Spinal cord (tissue), 10 donors: ENCODE measurements around the gene AFTPH. TPM values are rescaled to one million over a fixed set of nuclear protein-coding genes. Genes with fewer than 3 reads are reported as not detected.

Experiments used
- DNase-seq, 6 donors: peaks; one replicate each; pipeline versions ENCODE4 v3.0.0 to v3.0.0-alpha.2; 2013 to 2015; ENCODE audit warnings: low spot score in 6 of 6, low read depth in 4 of 6
- H3K27ac ChIP-seq: one replicate; pipeline ENCODE4 v1.5.1; 2013; ENCODE audit warnings: low read depth, low read length, control low read depth
- H3K27me3 ChIP-seq: one replicate; pipeline ENCODE4 v1.6.1; 2013; ENCODE audit warnings: low read length; ENCODE audit not compliant: control insufficient read depth, insufficient read depth
- H3K36me3 ChIP-seq: one replicate; pipeline ENCODE4 v1.6.1; 2013; ENCODE audit warnings: low read length; ENCODE audit not compliant: control insufficient read depth, insufficient read depth
- H3K4me1 ChIP-seq: one replicate; pipeline ENCODE4 v1.6.1; 2013; ENCODE audit warnings: low read length; ENCODE audit not compliant: control insufficient read depth, insufficient read depth
- H3K4me3 ChIP-seq: one replicate; pipeline ENCODE4 v1.5.1; 2013; ENCODE audit warnings: low read depth, low read length, control low read depth
- H3K9me3 ChIP-seq: one replicate; pipeline ENCODE4 v1.6.1; 2013; ENCODE audit warnings: low read length; ENCODE audit not compliant: control insufficient read depth, insufficient read depth
- WGBS: methylation state at CpG from one replicate; pipeline ENCODE4 v1.1.5; 2013; ENCODE audit warnings: missing lambda C conversion rate; ENCODE audit not compliant: insufficient coverage; 5-methylcytosine and 5-hydroxymethylcytosine counted together
- polyA plus RNA-seq, 2 donors: library from polyadenylated mRNA; unstranded; fragments of 120-200 nt; gene quantifications; one replicate each; pipeline ENCODE4 v1.2.1, GENCODE V29; 2013; ENCODE audit not compliant: insufficient read length in 2 of 2
- total RNA-seq, 2 donors: library from RNA; depleted of rRNA in 1 of 2; stranded (reverse); fragments of 120-200 nt in 1 of 2; fragments of >200 nt in 1 of 2; gene quantifications; one replicate each; pipeline versions ENCODE4 v1.2.3 to v1.2.4, GENCODE V29; 2013 to 2014
- donor health status: healthy.

The AFTPH gene
- total and polyA plus RNA-seq, 4 donors: 38.0 to 63.6 (median 50.6) TPM

DNA sequence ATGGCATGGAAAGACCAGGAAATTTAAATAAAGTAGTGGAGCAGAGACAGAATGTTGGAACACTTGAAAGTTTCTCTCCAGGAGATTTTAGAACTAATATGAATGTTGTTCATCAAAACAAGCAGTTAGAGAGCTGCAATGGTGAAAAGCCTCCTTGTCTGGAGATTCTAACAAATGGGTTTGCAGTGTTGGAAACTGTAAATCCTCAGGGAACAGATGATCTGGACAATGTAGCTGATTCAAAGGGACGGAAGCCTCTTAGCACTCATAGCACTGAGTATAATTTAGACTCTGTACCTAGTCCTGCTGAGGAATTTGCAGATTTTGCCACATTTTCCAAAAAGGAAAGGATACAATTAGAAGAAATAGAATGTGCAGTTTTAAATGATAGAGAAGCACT is 27.7 kb downstream of the AFTPH start:
- no peak overlapping the region for H3K27ac ChIP-seq
- WGBS: 60% methylated on average over 1 of the region's 1 CpG

DNA sequence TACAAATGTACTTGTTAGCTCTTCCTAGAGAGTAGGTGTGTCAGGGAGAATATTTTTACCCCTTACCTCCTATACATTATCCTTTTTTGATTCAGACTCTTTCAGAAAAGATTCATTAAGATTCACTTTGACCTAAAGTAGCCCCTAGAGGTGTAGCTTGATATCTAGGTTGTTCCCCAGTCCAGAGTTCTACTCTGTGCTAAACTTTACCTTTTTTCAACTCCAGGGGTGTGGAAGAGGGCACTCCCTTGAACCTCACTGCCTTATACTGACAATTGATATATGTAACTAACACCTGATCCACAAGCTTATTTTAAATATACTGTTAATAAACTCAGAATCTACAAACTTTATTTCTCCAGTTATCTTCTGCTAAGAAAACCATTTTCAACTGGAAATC is 30.0 kb downstream of the AFTPH start:
- Histone ChIP-seq H3K27ac (no peak overlapping the region), H3K36me3 (no peaks in the 10 kb centered on the region), H3K4me3 (no peak overlapping the region), H3K4me1 (no peaks in the 10 kb centered on the region), H3K9me3 (peaks cover 1% of the 10 kb centered on the region), H3K27me3 (no peaks in the 10 kb centered on the region)
- DNase-seq: no peak

More for the DNA sequence above, 27.7 kb downstream of the AFTPH start:
- no peaks in the 10 kb centered on the region for H3K27me3 ChIP-seq
- H3K4me3 ChIP-seq: no peak overlapping the region
- no peaks in the 10 kb centered on the region for H3K36me3 ChIP-seq
- no peaks in the 10 kb centered on the region for H3K4me1 ChIP-seq
- no peak for DNase-seq
- H3K9me3 ChIP-seq: peaks cover 1% of the 10 kb centered on the region

DNA sequence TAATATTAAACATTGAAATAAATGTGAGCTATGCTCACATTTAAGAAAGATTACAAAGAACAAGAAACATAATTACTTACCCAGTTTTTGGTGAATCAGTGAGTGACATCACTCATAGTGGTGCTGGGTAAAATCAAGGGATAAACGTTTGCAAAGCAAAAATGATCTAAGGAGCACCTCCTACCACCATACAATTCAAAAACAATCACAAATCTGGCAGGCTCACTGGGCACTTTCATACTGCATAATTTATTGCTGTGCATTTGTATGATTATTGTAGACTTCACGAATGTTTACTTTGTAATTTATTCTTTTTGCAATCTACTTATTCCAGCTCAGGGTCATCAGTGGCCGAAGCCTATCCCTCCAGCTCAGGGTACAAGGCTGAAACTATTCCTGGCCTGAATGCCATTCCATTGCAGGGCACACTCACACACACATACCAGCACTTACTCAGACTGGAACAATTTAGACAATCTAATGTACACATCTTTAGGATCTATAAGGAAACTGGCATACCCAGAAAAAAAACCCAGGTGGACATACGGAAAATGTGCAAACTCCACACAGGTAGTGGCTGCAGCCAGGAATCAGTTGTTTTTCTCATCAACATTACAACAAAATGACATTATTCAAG is 34.4 kb downstream of the AFTPH start:
- no peaks in the 10 kb centered on the region for H3K36me3 ChIP-seq
- H3K4me3 ChIP-seq: no peak overlapping the region
- no peaks in the 10 kb centered on the region for H3K4me1 ChIP-seq
- no peaks in the 10 kb centered on the region for H3K27me3 ChIP-seq
- WGBS: 100% methylated on average over 1 of the region's 4 CpGs
- no peaks in the 10 kb centered on the region for H3K9me3 ChIP-seq
- DNase-seq: no peak
- no peak overlapping the region for H3K27ac ChIP-seq

DNA sequence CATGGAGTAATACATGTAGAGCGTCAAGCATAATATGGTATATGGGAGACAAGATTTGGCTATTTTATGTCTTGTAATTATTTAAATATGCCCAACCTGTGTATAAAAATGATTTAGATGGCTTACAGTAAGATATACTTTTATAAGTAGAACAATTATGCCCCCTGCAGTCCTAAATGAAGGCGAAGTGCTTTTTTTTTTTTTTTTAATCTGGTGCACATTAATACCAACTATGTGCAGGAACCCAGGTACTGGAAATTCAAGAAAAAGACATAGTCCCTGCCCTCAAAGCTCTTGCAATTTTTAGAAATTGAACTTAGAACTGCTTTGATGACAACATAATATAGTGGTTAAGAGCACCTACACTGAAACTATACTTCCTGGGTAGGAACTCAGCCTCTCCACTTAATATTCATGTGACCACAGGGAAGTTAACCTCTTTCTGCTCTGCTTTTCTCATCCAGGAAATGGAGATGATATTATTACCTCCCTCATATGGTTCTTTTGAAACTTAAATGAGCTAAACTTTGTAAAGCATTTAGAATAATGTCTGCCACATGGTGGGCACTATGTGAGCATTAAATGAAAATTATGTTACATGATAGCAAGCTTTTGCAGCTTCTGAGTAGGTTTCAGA is 38.1 kb downstream of the AFTPH start:
- no peaks in the 10 kb centered on the region for H3K9me3 ChIP-seq
- no peaks in the 10 kb centered on the region for H3K36me3 ChIP-seq
- H3K27ac ChIP-seq: no peak overlapping the region
- no CpG with 5 or more reads among the region's 2 CpGs for WGBS
- no peaks in the 10 kb centered on the region for H3K4me1 ChIP-seq
- peak in 2 of 6 donors; percentile 27 to 50 for DNase-seq
- H3K4me3 ChIP-seq: no peak overlapping the region
- no peaks in the 10 kb centered on the region for H3K27me3 ChIP-seq

DNA sequence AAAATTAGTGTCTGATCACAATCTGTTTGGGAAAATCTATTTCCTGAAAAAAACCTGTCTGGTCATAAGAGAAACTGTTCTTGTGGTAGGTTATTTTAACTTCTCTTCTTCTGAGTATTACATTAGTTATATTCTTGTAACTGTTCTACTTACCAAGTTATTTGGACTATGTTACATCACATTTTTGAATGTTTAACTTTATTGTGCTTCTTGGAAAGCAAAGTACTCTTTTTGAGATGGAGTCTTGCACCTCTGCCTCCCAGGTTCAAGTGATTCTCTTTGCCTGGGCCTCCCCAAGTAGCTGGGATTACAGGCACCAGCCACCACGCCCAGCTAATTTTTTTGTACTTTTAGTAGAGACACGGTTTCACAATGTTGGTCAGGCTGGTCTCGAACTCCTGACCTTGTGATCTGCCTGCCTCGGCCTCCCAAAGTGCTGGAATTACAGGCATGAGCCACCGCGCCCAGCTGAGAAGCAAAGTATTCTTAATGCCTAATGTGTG is 39.4 kb downstream of the AFTPH start:
- no peak for DNase-seq
- no peaks in the 10 kb centered on the region for H3K27me3 ChIP-seq
- H3K9me3 ChIP-seq: no peaks in the 10 kb centered on the region
- no peak overlapping the region for H3K4me3 ChIP-seq
- no peaks in the 10 kb centered on the region for H3K36me3 ChIP-seq
- H3K4me1 ChIP-seq: no peaks in the 10 kb centered on the region
- whole genome bisulfite sequencing: 95% methylated on average over 6 of the region's 6 CpGs
- H3K27ac ChIP-seq: no peak overlapping the region

DNA sequence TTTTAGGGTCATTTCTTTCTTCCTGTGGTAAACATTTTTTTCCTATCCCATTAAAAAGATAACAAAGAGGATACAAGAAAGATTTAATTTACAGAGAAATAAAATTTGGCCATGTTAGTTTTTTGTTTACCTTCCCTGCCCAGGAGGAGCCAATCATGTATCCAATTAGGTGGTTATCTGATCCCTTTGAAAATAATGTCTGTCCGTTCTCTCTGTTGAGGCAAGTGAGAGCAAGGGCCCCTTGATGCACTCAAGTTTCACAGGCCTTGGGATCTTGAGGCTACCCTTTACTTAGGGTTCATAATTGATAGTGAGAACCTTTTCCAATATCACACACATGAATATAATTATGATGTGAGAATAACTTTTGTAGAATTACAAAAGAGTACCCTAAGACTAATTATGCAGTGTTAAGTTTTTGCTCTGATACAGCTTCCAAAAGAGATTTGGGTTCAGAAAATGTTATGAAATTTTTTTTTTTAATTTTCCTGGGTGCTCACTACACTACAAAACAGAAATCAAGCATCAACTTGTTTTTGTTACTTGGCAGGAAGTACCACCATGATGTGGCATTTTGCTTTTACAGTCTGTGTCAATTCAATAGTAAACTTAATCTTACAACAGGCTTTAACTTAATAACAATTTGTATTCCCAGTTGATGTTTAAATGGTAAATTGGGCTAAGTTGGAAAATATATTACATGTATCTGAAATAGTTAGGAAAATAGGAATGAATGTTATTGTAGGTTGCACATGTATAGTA is 42.0 kb downstream of the AFTPH start:
- H3K4me1 ChIP-seq: no peaks in the 10 kb centered on the region
- H3K27me3 ChIP-seq: no peaks in the 10 kb centered on the region
- no peaks in the 10 kb centered on the region for H3K36me3 ChIP-seq
- no peak overlapping the region for H3K4me3 ChIP-seq
- no peaks in the 10 kb centered on the region for H3K9me3 ChIP-seq
- no peak for DNase-seq
- H3K27ac ChIP-seq: no peak overlapping the region
- no CpG with 5 or more reads among the region's 1 CpG for WGBS

DNA sequence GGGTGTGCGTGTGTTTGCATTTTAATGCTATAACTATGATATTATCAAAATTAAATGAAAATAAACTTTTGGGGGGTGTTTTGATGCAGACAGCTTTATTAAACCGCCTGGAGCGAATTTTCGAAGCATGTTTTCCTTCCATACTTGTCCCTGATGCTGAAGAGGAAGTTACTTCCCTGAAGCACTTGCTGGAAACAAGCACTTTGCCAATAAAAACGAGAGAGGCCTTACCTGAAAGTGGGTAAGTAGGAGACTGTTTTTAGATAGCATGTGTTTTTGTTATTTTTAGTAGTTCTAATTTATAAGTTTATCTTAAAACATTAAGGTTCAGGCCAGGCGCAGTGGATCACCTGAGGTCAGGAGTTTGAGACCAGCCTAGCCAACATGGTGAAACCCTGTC is 43.3 kb downstream of the AFTPH start:
- Histone ChIP-seq H3K9me3 (no peaks in the 10 kb centered on the region), H3K36me3 (peaks cover 2% of the 10 kb centered on the region), H3K4me1 (no peaks in the 10 kb centered on the region), H3K27ac (no peak overlapping the region), H3K27me3 (no peaks in the 10 kb centered on the region), H3K4me3 (no peak overlapping the region)
- WGBS: no CpG with 5 or more reads among the region's 6 CpGs
- no peak for DNase-seq

DNA sequence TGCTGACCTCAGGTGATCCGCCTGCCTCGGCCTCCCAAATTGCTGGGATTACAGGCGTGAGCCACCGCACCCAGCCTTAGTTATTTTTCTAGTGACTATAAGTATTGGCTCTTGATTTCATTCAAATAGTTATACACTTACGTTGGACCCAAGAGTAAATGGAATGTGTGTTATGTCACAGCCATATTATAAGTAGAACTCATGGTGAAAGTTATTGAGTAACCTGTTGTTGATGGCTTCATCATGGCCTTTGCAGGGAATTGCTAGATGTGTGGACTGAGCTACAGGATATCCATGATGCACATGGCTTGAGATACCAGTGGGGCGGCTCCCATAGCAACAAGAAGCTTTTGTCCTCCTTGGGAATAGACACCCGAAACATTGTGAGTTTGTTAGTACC is 44.7 kb downstream of the AFTPH start:
- Histone ChIP-seq H3K36me3 (peaks cover 2% of the 10 kb centered on the region), H3K4me3 (no peak overlapping the region), H3K27ac (no peak overlapping the region), H3K27me3 (no peaks in the 10 kb centered on the region), H3K4me1 (no peaks in the 10 kb centered on the region), H3K9me3 (no peaks in the 10 kb centered on the region)
- no peak for DNase-seq
- WGBS: no CpG with 5 or more reads among the region's 7 CpGs

DNA sequence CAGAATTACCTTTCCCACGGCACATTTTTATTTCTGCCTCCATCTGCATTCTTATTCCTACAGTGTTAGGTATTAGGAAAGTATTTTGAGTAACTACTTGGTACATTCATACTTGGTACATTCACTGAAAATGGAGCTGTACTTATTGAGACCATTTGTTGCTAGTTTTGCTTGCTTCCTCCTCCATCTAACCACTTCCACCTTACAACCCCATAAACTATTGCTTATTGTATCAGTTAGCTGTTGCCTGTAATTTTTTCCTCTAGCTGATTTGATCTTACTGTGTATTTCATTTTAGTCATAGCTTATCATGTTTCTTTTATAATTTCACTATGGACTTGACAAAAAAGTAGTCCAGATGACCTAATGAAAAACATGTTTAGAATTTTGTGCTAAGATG is 50.7 kb downstream of the AFTPH start:
- Histone ChIP-seq H3K4me1 (no peaks in the 10 kb centered on the region), H3K27ac (no peak overlapping the region), H3K4me3 (no peak overlapping the region), H3K36me3 (peaks cover 10% of the 10 kb centered on the region), H3K9me3 (no peaks in the 10 kb centered on the region), H3K27me3 (no peaks in the 10 kb centered on the region)
- no CpG with 5 or more reads among the region's 1 CpG for WGBS
- no peak for DNase-seq
